H54 (cell line): Measurements from ENCODE around the gene SOX6.
A peak's percentile ranks its signal among the peaks of the same experiment; 100 is the strongest.

Experiments
- DNase-seq: peaks from one replicate; pipeline ENCODE4 v3.0.0; 2011; ENCODE audit warnings: low spot score, mixed read lengths; ENCODE audit not compliant: insufficient read length
- FAIRE-seq: peaks from 3 replicates; lab custom pipeline; 2011; peaks lifted over from hg19 to GRCh38; lab: Jason Lieb, UNC
- POLR2A ChIP-seq: IDR thresholded peaks from 2 replicates; pipeline ENCODE4 v1.6.1; 2011; ENCODE audit warnings: low read depth, mild to moderate bottlenecking, low read length

SOX6 gene

GRCh38 chr11:15976433-15977045, 379.8 kb downstream of the SOX6 start:
- FAIRE-seq (no peak), DNase-seq (no peak)
- TF ChIP-seq POLR2A = no peak

GRCh38 chr11:15975742-15976141, 380.6 kb downstream of the SOX6 start:
- FAIRE-seq = no peak

GRCh38 chr11:15972838-15973237, 383.5 kb downstream of the SOX6 start:
- DNase-seq = no peak
- FAIRE-seq = no peak
- no peak for TF ChIP-seq POLR2A

More at GRCh38 chr11:15975742-15976141, 380.6 kb downstream of the SOX6 start:
- no peak for TF ChIP-seq POLR2A
- DNase-seq = no peak

- no peak for TF ChIP-seq POLR2A
- FAIRE-seq (no peak), DNase-seq (no peak)
These were observed 385.2 kb downstream of the SOX6 start for GRCh38 chr11:15971215-15971546.

GRCh38 chr11:15970506-15971214, 385.7 kb downstream of the SOX6 start:
- DNase-seq (no peak), FAIRE-seq (no peak)
- no peak for TF ChIP-seq POLR2A

- DNase-seq (no peak), FAIRE-seq (no peak)
- no peak for TF ChIP-seq POLR2A
These were observed 386.5 kb downstream of the SOX6 start for GRCh38 chr11:15969701-15970329.

GRCh38 chr11:15969281-15969680, 387.1 kb downstream of the SOX6 start:
- no peak for TF ChIP-seq POLR2A
- FAIRE-seq (no peak), DNase-seq (peak; percentile 12)

GRCh38 chr11:15968461-15969130, 387.8 kb downstream of the SOX6 start:
- no peak for DNase-seq
- FAIRE-seq = no peak
- TF ChIP-seq POLR2A = no peak

GRCh38 chr11:15967966-15968365, 388.4 kb downstream of the SOX6 start:
- no peak for DNase-seq
- FAIRE-seq = no peak
- no peak for TF ChIP-seq POLR2A

- DNase-seq (no peak), FAIRE-seq (no peak)
- no peak for TF ChIP-seq POLR2A
These were observed 389.2 kb downstream of the SOX6 start for GRCh38 chr11:15967166-15967565.

- TF ChIP-seq POLR2A = no peak
- FAIRE-seq (no peak), DNase-seq (no peak)
These were observed 390.6 kb downstream of the SOX6 start for GRCh38 chr11:15965562-15966250.

- TF ChIP-seq POLR2A = no peak
- FAIRE-seq (no peak), DNase-seq (no peak)
These were observed 393.1 kb downstream of the SOX6 start for GRCh38 chr11:15963266-15963665.

GRCh38 chr11:15958910-15959309, 397.4 kb downstream of the SOX6 start:
- FAIRE-seq (no peak), DNase-seq (no peak)
- no peak for TF ChIP-seq POLR2A
